Prostate gland (tissue), 2 donors: ENCODE data around the gene FMN2. TPM values are rescaled to one million over a fixed set of nuclear protein-coding genes. Genes with fewer than 3 reads are reported as not detected.

Source experiments
- DNase-seq: peaks from one replicate; pipeline ENCODE4 v3.0.0-alpha.2; 2019; ENCODE audit warnings: low spot score
- H3K27ac ChIP-seq, 2 donors: fragments of 200-600 bp; sonication (generic); 2 replicates each; pipeline ENCODE4 v1.5.1; 2017 to 2019
- H3K27me3 ChIP-seq: fragments of 200-600 bp; sonication (generic); replicated peaks from 2 replicates; pipeline ENCODE4 v1.5.1; 2019; ENCODE audit not compliant: insufficient read depth
- H3K36me3 ChIP-seq, 2 donors: fragments of 200-600 bp; sonication (generic); 1 replicate in 1 of 2; 2 replicates in 1 of 2; pipeline versions ENCODE4 v1.5.1 to v1.8.1; 2017 to 2019
- H3K4me1 ChIP-seq: fragments of 200-600 bp; sonication (generic); replicated peaks from 2 replicates; pipeline ENCODE4 v1.5.1; 2019
- H3K4me3 ChIP-seq, 2 donors: fragments of 200-600 bp; sonication (generic); 2 replicates each; pipeline ENCODE4 v1.5.1; 2017 to 2019
- H3K9me3 ChIP-seq: fragments of 200-600 bp; sonication (generic); 2 replicates; pipeline ENCODE4 v1.5.1; 2017
- POLR2A ChIP-seq: fragments of 450-650 bp; IDR thresholded peaks from one replicate; pipeline ENCODE4 v1.6.1; 2016; ENCODE audit warnings: antibody characterized with exemption, mild to moderate bottlenecking
- POLR2AphosphoS5 ChIP-seq: sonication (generic); formaldehyde crosslinking; IDR thresholded peaks from one replicate; pipeline ENCODE4 v1.6.1; 2017; ENCODE audit warnings: antibody characterized with exemption
- WGBS: methylation state at CpG from one replicate; pipeline ENCODE4 v1.1.5; 2018; 5-methylcytosine and 5-hydroxymethylcytosine counted together
- intact Hi-C: fragments of 100-400 bp; cut with DNase I; formaldehyde crosslinking; loops from one replicate; pipeline ENCODE4 v1.14.2; 2022
- total RNA-seq, 2 donors: library from RNA; depleted of rRNA; stranded (reverse); fragments of >200 nt; gene quantifications; one replicate each; pipeline ENCODE4 v1.1.0, GENCODE V29; 2016
- TF ChIP-seq, protein P1 (sequence below), 4 experiments: fragments of 200-600 bp in 2 of 4; fragments of 450-650 bp in 2 of 4; sonication (generic) in 2 of 4; IDR thresholded peaks; 1 replicate in 3 of 4; 2 replicates in 1 of 4; pipeline ENCODE4 v1.5.1; 2016 to 2019; ENCODE audit warnings: antibody characterized with exemption in 4 of 4, mild to moderate bottlenecking in 2 of 4, moderate library complexity in 2 of 4

FMN2 gene
- total RNA-seq, 2 donors from 2014 or later, result 0.27 to 4.8 TPM

DNA sequence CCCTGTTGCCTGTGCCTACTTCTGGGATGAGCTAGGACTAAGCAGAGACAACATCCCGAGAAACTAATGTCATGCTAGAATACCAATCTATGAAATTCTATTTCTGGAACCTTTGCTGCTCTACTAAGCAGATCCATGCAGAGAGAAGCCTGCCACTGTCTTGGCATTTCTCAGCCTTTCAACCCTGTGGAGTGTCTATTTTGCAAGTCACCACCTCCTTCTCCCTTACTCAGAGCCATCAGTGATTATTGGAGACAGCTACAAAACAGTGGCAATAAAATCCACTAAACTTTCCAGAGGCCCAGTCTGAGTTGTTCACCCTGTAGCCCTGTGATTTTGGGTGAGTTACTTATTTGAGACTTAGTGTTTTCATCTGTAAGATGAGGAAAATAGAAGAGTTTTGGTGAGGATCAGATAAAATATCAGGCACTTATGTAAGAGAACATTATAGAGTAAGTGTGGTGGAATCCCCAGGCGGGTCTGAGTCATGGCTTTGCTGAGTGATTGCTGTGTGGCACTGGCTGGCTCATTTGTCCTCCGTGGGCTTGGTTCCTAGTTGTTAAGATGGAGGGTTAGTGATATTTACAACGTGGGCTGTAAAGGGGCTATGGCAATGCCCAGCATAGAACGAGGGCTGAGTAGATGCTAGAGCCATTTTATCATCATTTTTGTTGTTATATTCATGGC, 61.1 kb downstream of the FMN2 start:
- intact Hi-C loops, result no loop called here
- Histone ChIP-seq H3K27ac (no peak overlapping the region), H3K4me1 (no peaks in the 10 kb centered on the region), H3K27me3 (no peaks in the 10 kb centered on the region), H3K36me3 (no peaks in the 10 kb centered on the region), H3K4me3 (no peak overlapping the region), H3K9me3 (no peaks in the 10 kb centered on the region)
- TF ChIP-seq, protein P1, sequence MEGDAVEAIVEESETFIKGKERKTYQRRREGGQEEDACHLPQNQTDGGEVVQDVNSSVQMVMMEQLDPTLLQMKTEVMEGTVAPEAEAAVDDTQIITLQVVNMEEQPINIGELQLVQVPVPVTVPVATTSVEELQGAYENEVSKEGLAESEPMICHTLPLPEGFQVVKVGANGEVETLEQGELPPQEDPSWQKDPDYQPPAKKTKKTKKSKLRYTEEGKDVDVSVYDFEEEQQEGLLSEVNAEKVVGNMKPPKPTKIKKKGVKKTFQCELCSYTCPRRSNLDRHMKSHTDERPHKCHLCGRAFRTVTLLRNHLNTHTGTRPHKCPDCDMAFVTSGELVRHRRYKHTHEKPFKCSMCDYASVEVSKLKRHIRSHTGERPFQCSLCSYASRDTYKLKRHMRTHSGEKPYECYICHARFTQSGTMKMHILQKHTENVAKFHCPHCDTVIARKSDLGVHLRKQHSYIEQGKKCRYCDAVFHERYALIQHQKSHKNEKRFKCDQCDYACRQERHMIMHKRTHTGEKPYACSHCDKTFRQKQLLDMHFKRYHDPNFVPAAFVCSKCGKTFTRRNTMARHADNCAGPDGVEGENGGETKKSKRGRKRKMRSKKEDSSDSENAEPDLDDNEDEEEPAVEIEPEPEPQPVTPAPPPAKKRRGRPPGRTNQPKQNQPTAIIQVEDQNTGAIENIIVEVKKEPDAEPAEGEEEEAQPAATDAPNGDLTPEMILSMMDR (IDR thresholded peaks at IDR 0.05), result no peak
- TF ChIP-seq POLR2AphosphoS5 (no peak), POLR2A (no peak)
- WGBS, result 79% methylated on average over 5 of the region's 5 CpGs
- no peak for DNase-seq

DNA sequence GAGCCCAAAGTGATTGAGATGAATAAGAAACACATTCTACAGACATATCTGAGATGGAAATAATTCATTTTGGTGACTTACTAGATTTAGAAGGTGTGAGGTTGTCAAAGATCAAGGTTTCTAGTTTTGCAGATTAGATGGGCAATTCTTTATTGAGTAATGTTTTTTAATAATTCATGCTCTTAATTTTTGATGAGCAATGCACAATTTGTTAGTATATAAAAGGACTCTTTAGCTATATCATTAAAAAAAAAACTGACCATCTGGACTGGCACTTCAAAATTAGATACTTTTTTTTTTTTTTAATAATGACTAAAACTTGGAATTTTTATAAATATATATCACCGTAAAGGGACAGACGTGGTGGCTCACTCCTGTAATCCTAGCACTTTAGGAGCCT, 63.9 kb downstream of the FMN2 start:
- no peak overlapping the region for H3K4me3 ChIP-seq
- TF ChIP-seq POLR2A, result no peak
- TF ChIP-seq POLR2AphosphoS5, result no peak
- TF ChIP-seq, protein P1 (IDR thresholded peaks at IDR 0.05), result no peak
- H3K27me3 ChIP-seq, result no peaks in the 10 kb centered on the region
- no peak overlapping the region for H3K27ac ChIP-seq
- DNase-seq, result no peak
- WGBS, result 94% methylated on average over 2 of the region's 2 CpGs
- H3K4me1 ChIP-seq, result no peaks in the 10 kb centered on the region
- no peaks in the 10 kb centered on the region for H3K9me3 ChIP-seq
- no peaks in the 10 kb centered on the region for H3K36me3 ChIP-seq
- intact Hi-C loops, result no loop called here

DNA sequence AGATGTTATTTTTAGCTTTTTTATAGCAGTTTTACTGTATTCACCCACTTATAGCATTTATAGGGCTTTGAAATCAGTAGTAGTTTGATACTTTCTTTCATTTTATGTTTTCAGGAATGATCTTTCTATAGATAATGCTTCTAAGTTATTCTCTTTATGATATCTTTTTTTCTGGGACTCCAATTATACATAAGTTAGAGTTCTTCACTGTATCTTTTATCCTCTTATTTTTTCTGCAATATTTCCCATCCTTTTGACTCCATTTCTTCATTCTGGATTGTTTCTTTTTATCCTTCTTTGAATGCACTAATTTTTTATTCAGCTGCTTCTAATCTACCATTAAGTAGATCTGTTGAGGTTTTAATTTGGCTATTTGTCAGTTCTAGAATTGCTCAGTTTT, 73.1 kb downstream of the FMN2 start:
- Histone ChIP-seq H3K27me3 (no peaks in the 10 kb centered on the region), H3K4me3 (no peak overlapping the region), H3K9me3 (no peaks in the 10 kb centered on the region), H3K36me3 (no peaks in the 10 kb centered on the region), H3K4me1 (no peaks in the 10 kb centered on the region), H3K27ac (no peak overlapping the region)
- TF ChIP-seq, protein P1 (IDR thresholded peaks at IDR 0.05), result no peak
- TF ChIP-seq POLR2AphosphoS5 (no peak), POLR2A (no peak)
- intact Hi-C loops, result no loop called here
- no peak for DNase-seq

DNA sequence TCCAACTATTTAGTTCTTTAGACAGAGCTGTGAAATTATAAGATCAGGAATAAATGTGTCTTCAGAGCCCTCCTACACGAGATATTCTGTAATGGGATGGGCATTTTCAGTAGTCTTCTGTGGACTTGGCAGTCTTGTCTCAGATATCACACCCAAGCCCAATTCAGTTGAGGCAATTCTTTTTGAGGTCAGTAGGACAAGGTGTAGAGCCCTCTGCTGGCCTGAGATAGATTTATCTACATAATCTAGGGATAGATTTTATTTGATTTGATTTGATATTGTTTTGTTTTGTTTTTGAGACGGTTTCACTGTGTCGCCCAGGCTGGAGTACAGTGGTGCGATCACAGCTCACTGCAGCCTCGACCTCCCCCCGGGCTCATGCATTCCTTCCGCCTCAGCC, 77.5 kb downstream of the FMN2 start:
- 76% methylated on average over 7 of the region's 7 CpGs for WGBS
- H3K27me3 ChIP-seq, result no peaks in the 10 kb centered on the region
- H3K4me3 ChIP-seq, result no peak overlapping the region
- no peak overlapping the region for H3K27ac ChIP-seq
- no peaks in the 10 kb centered on the region for H3K9me3 ChIP-seq
- H3K36me3 ChIP-seq, result no peaks in the 10 kb centered on the region
- intact Hi-C loops, result no loop called here
- TF ChIP-seq POLR2AphosphoS5, result no peak
- no peak for TF ChIP-seq POLR2A
- TF ChIP-seq, protein P1 (IDR thresholded peaks at IDR 0.05), result no peak
- DNase-seq, result no peak
- H3K4me1 ChIP-seq, result no peaks in the 10 kb centered on the region

DNA sequence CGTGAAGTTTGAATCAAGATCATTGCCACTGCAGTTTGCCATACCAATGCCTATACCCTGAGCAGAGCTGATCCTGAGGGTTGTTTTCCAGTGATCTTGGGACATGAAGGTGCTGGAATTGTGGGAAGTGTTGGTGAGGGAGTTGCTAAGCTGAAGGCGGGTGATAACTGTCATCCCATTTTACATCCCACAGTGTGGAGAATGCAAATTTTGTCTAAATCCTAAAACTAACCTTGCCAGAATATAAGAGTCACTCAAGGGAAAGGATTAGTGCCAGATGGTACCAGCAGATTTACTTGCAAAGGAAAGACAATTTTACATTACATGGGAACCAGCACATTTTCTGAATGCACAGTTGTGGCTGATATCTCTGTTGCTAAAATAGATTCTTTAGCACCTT, 78.6 kb downstream of the FMN2 start:
- Histone ChIP-seq H3K27me3 (no peaks in the 10 kb centered on the region), H3K36me3 (no peaks in the 10 kb centered on the region), H3K27ac (no peak overlapping the region), H3K4me1 (no peaks in the 10 kb centered on the region), H3K9me3 (no peaks in the 10 kb centered on the region), H3K4me3 (no peak overlapping the region)
- intact Hi-C loops, result no loop called here
- no peak for DNase-seq
- TF ChIP-seq POLR2AphosphoS5 (no peak), POLR2A (no peak)
- TF ChIP-seq, protein P1 (IDR thresholded peaks at IDR 0.05), result no peak
- WGBS, result 94% methylated on average over 2 of the region's 2 CpGs
